Measurements from ENCODE around the gene NUSAP1.
A peak's percentile ranks its signal among the peaks of the same experiment; 100 is the strongest.
"Not testable (repeated sequence)": the region's sequence is repeated elsewhere in the genome, so short reads cannot be mapped to it uniquely, and the experiment has no call there.

The NUSAP1 gene, protein sequence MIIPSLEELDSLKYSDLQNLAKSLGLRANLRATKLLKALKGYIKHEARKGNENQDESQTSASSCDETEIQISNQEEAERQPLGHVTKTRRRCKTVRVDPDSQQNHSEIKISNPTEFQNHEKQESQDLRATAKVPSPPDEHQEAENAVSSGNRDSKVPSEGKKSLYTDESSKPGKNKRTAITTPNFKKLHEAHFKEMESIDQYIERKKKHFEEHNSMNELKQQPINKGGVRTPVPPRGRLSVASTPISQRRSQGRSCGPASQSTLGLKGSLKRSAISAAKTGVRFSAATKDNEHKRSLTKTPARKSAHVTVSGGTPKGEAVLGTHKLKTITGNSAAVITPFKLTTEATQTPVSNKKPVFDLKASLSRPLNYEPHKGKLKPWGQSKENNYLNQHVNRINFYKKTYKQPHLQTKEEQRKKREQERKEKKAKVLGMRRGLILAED

DNA sequence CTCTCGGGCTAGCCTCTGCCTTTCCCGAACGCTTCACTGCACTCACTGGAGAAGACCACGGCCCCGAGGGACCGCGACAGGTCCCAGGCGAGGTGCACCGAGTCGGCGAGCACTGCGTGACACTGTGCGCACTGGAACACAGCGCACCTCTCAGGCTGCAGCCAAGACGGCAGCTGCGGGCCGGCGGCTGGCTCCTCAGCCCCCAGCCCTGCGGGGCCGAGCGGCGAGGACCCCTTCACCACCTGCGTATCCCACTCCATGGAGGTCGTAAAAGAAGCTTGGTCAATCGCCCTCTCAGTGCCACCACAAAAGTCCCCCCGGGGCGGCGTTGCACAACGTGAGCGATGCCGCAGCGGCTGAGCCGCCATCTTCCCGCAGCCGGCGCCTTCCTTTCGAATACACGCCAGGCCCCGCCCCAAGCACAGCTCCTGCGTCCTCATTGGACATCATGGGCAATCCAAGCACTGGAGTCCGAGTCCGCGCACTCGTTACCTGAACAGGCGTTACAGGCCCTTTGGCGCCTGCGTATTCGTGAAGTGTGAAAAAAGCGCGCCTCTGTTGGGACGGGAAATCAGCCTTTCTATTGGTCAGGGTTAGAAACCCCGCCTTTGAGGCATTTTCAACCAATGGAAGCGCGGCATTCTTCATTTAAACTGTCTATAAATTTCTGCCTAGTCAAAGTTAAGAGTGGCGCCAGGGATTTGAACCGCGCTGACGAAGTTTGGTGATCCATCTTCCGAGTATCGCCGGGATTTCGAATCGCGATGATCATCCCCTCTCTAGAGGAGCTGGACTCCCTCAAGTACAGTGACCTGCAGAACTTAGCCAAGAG, at the start of gene NUSAP1, which contains the start of gene OIP5:
Gene NUSAP1 (plus strand): TSS at position 688 of the 832 bp plus-strand sequence. CDS start 77 bp downstream, at position 765.
Gene OIP5 (minus strand): TSS at position 398 of the 832 bp plus-strand sequence. CDS start 30 bp downstream, at position 368.
- DNase-seq (ENCODE audit: low spot score): peak; percentile 100

- not testable (repeated sequence) for DNase-seq (ENCODE audit: low spot score)
Observed at GRCh38 chr15:41282980-41283652, 49.6 kb upstream of the NUSAP1 start.

- peak; percentile 99 for DNase-seq (ENCODE audit: low spot score)
Observed at GRCh38 chr15:41283653-41284426, 48.8 kb upstream of the NUSAP1 start.

- DNase-seq (ENCODE audit: low spot score): peak; percentile 48
Observed at GRCh38 chr15:41284427-41285177, 48.1 kb upstream of the NUSAP1 start.

DNA sequence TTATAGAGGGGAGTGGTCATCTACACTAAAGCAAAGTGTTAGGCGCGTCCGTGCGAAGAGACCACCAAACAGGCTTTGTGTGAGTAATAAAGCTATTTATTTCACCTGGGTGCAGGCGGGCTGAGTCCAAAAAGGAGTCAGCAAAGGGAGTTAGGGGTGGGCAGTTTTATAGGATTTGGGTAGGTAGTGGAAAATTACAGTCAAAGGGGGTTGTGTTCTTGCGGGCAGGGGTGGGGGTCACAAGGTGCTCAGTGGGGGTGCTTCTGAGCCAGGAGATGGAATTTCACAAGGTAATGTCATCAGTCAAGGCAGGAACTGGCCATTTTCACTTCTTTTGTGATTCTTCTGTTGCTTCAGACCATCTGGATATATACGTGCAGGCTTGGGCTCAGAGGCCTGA, 47.4 kb upstream of the NUSAP1 start:
- DNase-seq (ENCODE audit: low spot score): no peak

GRCh38 chr15:41286665-41287333, 45.9 kb upstream of the NUSAP1 start:
- DNase-seq (ENCODE audit: low spot score): no peak

GRCh38 chr15:41288464-41288863, 44.2 kb upstream of the NUSAP1 start:
- DNase-seq (ENCODE audit: low spot score): no peak

DNA sequence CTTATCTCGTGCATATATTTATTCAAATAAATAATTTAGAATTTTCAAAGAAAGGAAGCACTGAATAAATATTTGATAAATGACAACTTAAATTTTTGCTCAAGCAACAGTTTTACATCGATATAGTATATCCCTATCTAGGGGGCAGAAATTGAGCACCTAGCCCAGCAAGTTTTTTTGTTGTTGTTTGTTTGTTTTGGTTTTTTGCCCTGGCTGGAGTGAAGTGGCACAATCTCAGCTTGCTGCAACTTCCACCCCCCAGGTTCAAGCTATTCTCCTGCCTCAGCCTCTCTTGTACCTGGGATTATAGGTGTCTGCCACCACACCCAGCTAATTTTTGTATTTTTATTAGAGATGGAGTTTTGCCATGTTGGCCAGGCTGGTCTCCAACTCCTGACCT, 42.7 kb upstream of the NUSAP1 start:
- DNase-seq (ENCODE audit: low spot score): no peak

DNA sequence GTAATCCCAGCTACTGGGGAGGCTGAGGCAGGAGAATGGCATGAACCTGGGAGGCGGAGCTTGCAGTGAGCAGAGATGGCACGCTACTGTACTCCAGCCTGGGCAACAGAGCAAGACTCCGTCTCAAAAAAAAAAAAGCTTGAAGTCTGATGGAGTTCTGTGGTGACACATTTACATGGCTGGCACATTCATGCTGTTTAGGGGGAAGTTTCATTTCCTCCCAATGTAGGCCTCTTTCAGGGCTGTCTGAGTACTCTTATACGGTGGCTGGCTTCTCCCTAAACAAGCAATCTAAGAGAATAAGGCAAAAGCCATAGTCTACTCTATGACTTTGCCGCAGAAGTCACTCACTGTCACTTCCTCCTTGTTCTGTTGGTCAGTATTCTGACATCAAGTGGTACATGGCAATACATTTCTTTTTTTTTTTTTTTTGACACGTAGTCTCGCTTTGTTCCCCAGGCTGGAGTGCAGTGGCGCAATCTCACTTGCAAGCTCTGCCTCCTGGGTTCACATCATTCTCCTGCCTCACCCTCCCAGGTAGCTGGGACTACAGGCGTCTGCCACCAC, 41.5 kb upstream of the NUSAP1 start:
- no peak for DNase-seq (ENCODE audit: low spot score)

- DNase-seq (ENCODE audit: low spot score): no peak
Observed at GRCh38 chr15:41292521-41292920, 40.2 kb upstream of the NUSAP1 start.

- not testable (repeated sequence) for DNase-seq (ENCODE audit: low spot score)
Observed at GRCh38 chr15:41301139-41301538, 31.5 kb upstream of the NUSAP1 start.

DNA sequence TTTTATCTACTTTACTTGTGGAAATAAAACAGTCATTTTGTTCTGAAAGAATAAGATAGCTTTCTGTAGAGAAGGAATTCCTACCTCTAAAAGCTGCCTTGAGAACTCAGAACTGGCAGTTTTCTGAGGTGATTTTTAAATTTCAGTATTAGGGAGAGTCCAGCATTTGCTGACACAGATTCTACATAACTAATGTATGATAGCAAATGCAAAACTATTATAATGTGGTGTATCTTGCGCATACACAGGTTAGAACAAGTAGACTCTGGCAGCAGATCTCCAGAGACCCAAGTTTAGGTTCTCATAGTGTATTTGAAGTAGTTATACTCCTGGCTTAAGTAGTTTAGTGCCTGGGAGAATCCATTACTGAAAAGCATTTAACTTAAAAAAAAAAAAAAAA, 31.1 kb upstream of the NUSAP1 start:
- DNase-seq (ENCODE audit: low spot score): no peak

- DNase-seq (ENCODE audit: low spot score): no peak
Observed at GRCh38 chr15:41304149-41304770, 28.4 kb upstream of the NUSAP1 start.

- DNase-seq (ENCODE audit: low spot score): no peak
Observed at GRCh38 chr15:41307679-41308078, 25.0 kb upstream of the NUSAP1 start.

DNA sequence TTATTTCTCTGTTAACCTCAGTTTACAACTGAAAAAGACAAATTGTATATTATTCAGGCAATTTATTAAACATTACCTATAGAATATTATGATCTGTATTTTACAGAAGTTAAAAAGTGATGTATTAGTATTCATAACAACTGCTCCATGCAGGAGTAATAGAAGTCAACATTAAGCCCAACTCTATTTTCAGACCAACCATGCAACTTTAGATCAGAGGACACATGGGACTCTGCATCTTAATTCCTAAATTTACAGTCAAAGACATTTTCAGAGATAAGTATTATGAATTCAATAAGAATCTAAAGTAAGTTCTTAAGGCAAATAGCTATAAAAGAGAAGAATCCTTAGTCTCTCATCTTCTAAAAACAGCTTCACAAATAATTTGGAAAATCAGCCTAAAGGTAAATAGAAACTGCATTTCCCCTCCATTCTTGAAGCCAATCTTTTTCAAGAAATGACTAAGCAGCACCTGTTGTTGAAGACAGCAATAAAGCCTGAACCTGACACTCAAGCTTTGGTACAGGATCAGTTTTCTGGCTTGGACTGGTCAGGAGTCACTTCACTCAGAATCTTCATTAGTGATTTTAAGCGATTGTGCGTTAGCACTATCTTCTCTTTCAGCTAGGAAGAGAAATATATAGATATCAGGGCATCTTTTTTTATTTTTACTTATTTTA, 23.3 kb upstream of the NUSAP1 start:
- DNase-seq (ENCODE audit: low spot score): peak; percentile 35

DNA sequence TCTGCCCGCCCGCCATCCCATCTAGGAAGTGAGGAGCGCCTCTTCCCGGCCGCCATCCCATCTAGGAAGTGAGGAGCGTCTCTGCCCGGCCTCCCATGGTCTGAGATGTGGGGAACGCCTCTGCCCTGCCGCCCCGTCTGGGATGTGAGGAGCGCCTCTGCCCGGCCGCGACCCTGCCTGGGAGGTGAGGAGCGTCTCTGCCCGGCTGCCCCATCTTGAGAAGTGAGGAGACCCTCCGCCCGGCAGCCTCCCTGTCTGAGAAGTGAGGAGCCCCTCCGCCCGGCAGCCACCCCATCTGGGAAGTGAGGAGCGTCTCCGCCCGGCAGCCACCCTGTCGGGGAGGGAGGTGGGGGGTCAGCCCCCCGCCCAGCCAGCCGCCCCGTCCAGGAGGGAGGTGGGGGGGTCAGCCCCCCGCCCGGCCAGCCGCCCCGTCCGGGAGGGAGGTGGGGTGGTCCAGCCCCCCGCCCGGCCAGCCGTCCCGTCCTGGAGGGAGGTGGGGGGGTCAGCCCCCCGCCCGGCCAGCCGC, 11.8 kb upstream of the NUSAP1 start:
- DNase-seq (ENCODE audit: low spot score): not testable (repeated sequence)

DNA sequence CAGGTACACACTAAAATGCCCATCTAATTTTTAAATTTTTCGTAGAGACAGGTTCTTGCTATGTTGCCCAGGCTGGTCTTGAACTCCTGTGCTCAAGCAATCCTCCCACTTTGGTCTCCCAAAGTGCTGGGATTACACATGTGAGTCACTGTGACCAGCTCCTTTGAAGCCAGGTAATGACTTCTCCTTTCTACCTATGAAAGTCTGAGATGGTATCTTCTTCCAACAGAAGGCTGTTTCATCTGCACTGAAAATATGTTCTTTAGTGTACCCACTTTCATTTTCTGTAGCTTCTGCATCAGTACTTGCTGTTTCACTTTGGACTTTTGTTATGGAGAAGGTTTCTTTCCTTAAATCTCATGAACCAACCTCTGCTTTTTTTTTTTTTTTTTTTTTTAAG, 9.1 kb upstream of the NUSAP1 start:
- DNase-seq (ENCODE audit: low spot score): peak; percentile 29

DNA sequence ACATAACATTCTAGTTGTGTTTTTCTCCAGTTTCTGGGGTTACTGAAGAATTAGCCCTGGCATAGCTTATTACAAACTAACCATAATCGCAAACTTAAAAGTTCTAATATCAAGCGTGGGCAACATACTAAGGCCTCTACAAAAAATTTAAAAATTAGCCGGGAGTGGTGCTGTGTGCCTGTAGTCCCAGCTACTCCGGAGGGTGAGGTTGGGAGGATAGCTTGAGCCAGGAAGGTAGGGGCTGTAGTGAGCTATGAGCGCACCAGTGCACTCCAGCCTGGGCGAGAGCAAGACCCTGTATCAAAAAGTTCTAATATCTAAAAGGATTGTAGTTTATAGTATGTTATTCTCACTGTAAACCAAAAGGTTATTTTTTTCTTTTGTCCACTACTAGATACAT, 1.4 kb upstream of the NUSAP1 start:
- no peak for DNase-seq (ENCODE audit: low spot score)

- DNase-seq (ENCODE audit: low spot score): no peak
Observed at GRCh38 chr15:41331833-41332193, 868 bp upstream of the NUSAP1 start.
